COR-L47 (cell line): Measurements from ENCODE around the gene ITGA6.
A peak's percentile ranks its signal among the peaks of the same experiment; 100 is the strongest.

Experiments used
- DNase-seq: peaks from one replicate; lab custom pipeline; 2025; lab: John Stamatoyannopoulos, UW

The ITGA6 gene

GRCh38 chr2:172442072-172442895 is 14.9 kb downstream of the ITGA6 start:
- DNase-seq = peak; percentile 28

GRCh38 chr2:172445851-172446250 is 18.5 kb downstream of the ITGA6 start:
- no peak for DNase-seq

- DNase-seq = no peak
Observed at GRCh38 chr2:172446474-172447063, 19.2 kb downstream of the ITGA6 start.

- DNase-seq = no peak
Observed at GRCh38 chr2:172447811-172448493, 20.6 kb downstream of the ITGA6 start.

- DNase-seq = no peak
Observed at GRCh38 chr2:172448544-172449267, 21.3 kb downstream of the ITGA6 start.

- no peak for DNase-seq
Observed at GRCh38 chr2:172449911-172450550, 22.6 kb downstream of the ITGA6 start.

GRCh38 chr2:172451923-172452322 is 24.5 kb downstream of the ITGA6 start:
- DNase-seq = no peak

GRCh38 chr2:172452845-172453244 is 25.5 kb downstream of the ITGA6 start:
- no peak for DNase-seq

GRCh38 chr2:172454404-172455120 is 27.2 kb downstream of the ITGA6 start:
- DNase-seq = no peak

GRCh38 chr2:172455121-172455515 is 27.7 kb downstream of the ITGA6 start:
- no peak for DNase-seq

- no peak for DNase-seq
Observed at GRCh38 chr2:172456002-172456401, 28.6 kb downstream of the ITGA6 start.

- DNase-seq = no peak
Observed at GRCh38 chr2:172457536-172457935, 30.1 kb downstream of the ITGA6 start.

- DNase-seq = no peak
Observed at GRCh38 chr2:172458561-172459124, 31.3 kb downstream of the ITGA6 start.

- DNase-seq = no peak
Observed at GRCh38 chr2:172460780-172461201, 33.4 kb downstream of the ITGA6 start.

- peak; percentile 74 for DNase-seq
Observed at GRCh38 chr2:172461591-172462372, 34.4 kb downstream of the ITGA6 start.

- no peak for DNase-seq
Observed at GRCh38 chr2:172462373-172462848, 35.0 kb downstream of the ITGA6 start.

- no peak for DNase-seq
Observed at GRCh38 chr2:172462849-172463381, 35.5 kb downstream of the ITGA6 start.

GRCh38 chr2:172464400-172465129 is 37.2 kb downstream of the ITGA6 start:
- DNase-seq = no peak
